K562 (cell line): ENCODE data around the gene SERPINA3.

Experiments
- KLF6 ChIP-seq: fragments of 250-450 bp; sonication (Bioruptor Pico); IDR thresholded peaks from 2 replicates; pipeline ENCODE4 v1.4.0; 2020; ENCODE audit warnings: mild to moderate bottlenecking, moderate library complexity, borderline replicate concordance
- NFIC ChIP-seq: fragments of 450-650 bp; IDR thresholded peaks from 2 replicates; pipeline ENCODE4 v1.6.1; 2017; ENCODE audit warnings: mild to moderate bottlenecking, inconsistent platforms
- NR3C1 ChIP-seq: sonication (generic); formaldehyde crosslinking; IDR thresholded peaks from 2 replicates; pipeline ENCODE4 v1.8.1; 2022; ENCODE audit warnings: missing genetic modification reagents
- PPARD ChIP-seq: fragments of 250-450 bp; sonication (Bioruptor Pico); IDR thresholded peaks from 2 replicates; pipeline ENCODE4 v1.8.0; 2022; ENCODE audit warnings: inconsistent platforms, mild to moderate bottlenecking, moderate library complexity
- PRDM10 ChIP-seq: fragments of 450-650 bp; IDR thresholded peaks from 2 replicates; pipeline ENCODE4 v1.6.1; 2018; ENCODE audit not compliant: partially characterized antibody
- RAD51 ChIP-seq: fragments of 450-650 bp; IDR thresholded peaks from 2 replicates; pipeline ENCODE4 v1.7.1; 2016; ENCODE audit warnings: low read depth, mild to moderate bottlenecking, borderline replicate concordance
- ZNF23 ChIP-seq: fragments of 250-450 bp; sonication (Bioruptor Pico); IDR thresholded peaks from 2 replicates; pipeline ENCODE4 v1.4.0; 2020; ENCODE audit warnings: mild to moderate bottlenecking
- ZNF232 ChIP-seq: sonication (generic); formaldehyde crosslinking; IDR thresholded peaks from 2 replicates; pipeline ENCODE4 v1.8.0; 2022; ENCODE audit warnings: mild to moderate bottlenecking, missing genetic modification reagents

DNA sequence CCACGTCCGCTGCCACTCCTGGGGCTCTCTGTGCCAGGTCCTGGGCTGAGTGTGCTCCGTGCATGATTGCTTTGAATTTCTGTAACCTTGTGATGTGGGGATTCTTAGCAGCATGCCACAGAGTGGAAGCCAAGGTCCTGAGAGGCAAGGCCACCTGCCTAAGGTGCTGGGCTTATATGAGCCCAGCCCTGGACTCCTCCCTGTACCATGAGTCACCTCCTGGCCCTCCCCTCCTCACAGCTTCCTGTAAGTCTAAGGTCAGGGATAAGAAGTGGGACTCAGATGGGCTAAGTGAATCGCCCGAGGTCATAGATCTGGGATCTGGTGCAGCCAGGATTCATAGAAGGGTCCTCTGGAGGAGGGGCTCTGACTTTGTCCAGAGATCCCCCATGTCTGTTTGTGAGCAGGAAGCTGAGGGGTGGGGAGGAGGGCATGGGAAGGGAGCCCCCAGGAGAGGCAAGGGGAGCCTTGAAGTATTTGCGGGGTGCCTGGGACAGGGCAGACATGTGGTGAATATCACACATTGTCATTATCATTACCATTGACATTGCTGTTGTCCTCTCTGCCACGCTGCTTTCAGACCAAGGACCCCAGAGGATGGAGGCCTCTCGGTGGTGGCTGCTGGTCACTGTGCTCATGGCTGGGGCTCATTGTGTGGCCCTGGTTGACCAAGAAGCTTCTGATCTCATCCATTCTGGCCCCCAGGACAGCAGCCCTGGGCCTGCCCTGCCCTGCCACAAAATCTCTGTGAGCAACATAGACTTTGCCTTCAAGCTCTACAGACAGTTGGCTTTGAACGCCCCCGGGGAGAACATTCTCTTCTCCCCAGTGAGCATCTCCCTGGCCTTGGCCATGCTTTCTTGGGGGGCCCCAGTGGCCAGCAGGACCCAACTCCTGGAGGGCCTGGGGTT, 28.8 kb downstream of the SERPINA3 start:
- TF ChIP-seq RAD51 (no peak), ZNF232 (CRISPR knock-in tag) (no peak), PPARD (CRISPR knock-in tag) (no peak), ZNF23 (CRISPR knock-in tag) (no peak), PRDM10 (no peak), NR3C1 (CRISPR knock-in tag) (no peak), NFIC (no peak), KLF6 (CRISPR knock-in tag) (no peak)
